ENCODE data around the gene BRINP1. TPM values are rescaled to one million over a fixed set of nuclear protein-coding genes. Genes with fewer than 3 reads are reported as not detected.

Gene BRINP1, protein sequence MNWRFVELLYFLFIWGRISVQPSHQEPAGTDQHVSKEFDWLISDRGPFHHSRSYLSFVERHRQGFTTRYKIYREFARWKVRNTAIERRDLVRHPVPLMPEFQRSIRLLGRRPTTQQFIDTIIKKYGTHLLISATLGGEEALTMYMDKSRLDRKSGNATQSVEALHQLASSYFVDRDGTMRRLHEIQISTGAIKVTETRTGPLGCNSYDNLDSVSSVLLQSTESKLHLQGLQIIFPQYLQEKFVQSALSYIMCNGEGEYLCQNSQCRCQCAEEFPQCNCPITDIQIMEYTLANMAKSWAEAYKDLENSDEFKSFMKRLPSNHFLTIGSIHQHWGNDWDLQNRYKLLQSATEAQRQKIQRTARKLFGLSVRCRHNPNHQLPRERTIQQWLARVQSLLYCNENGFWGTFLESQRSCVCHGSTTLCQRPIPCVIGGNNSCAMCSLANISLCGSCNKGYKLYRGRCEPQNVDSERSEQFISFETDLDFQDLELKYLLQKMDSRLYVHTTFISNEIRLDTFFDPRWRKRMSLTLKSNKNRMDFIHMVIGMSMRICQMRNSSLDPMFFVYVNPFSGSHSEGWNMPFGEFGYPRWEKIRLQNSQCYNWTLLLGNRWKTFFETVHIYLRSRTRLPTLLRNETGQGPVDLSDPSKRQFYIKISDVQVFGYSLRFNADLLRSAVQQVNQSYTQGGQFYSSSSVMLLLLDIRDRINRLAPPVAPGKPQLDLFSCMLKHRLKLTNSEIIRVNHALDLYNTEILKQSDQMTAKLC
- 8.6 and 11.4 TPM in 2 replicates for total RNA-seq (ENCODE audit: low replicate concordance)
- long read RNA-seq, transcript BRINP1-201 (8 exons, 3,202 nt) = major isoform, 41 of 52 reads
- long read RNA-seq, partial matches to known transcripts = 6 of 52 reads
- long read RNA-seq, other reads (novel, unspliced or antisense) = 5 of 52 reads

DNA sequence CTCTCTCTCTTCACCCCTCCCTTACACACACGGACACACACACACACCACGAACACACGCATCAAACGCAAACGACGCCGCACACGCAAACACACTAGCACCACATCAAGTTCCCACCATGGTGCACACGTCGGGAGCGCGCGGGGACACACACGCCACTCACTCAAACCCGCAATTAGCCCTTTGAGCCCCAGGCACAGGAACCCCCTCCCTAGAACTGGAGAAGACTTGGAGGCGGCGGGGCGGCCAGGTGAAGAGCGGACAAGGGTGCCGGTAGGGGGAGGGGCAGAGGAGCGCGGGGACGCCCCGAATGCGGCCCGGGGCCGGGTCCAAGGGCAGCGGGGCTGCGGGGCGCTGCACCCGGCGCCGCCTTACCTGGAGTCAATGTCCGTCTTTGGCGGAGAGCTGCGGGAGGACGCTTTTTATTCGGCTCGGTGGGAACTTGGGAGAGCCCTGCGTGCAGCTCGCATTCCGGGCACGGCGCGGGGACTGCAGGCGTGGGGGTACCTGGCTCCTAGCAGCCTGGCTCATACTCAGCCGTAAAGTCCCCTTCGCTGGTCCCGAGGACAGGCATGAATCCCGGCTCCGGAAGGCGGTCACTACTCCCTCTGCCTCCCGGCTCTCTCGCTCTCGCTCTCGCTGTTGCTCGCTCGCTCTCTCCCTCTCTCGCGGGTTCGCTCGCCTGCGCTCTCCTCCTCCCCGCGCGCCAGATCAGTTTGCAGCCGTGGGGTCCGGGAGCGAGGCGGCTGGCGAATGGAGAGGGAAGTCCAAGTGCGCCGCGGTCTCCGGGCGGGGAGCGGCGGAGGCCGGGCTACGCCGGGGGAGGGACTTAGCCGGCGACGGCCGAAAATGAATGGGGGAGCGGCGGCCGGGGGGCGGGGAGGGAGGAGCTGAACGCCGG lies at the start of gene BRINP1:
Gene BRINP1 (minus strand): TSS at position 755 of the 901 bp plus-strand sequence. CDS start 56,080 bp downstream, outside the sequence.
- H3K36me3 Mint-ChIP-seq = no peaks in the 10 kb centered on the region
- H3K4me1 Mint-ChIP-seq (ENCODE audit: unreplicated experiment) = peaks cover 21% of the 10 kb centered on the region
- peak; percentile 82 for DNase-seq (ENCODE audit: extremely low spot score, unreplicated experiment)
- TF ChIP-seq CTCF (conservative IDR thresholded peaks at IDR 0.05) = no peak
- peak within 1 kb of the TSS; percentile 98 for H3K4me3 Mint-ChIP-seq
- no peaks in the 10 kb centered on the region for H3K9me3 Mint-ChIP-seq
- H3K27ac Mint-ChIP-seq = no peak within 1 kb of the TSS
- peaks cover 65% of the 10 kb centered on the region for H3K27me3 Mint-ChIP-seq

GRCh38 chr9:119418721-119419120 lies 49.5 kb upstream of the BRINP1 start:
- no peak for TF ChIP-seq CTCF (conservative IDR thresholded peaks at IDR 0.05)
- Mint-ChIP-seq H3K27me3 (peaks cover 10% of the 10 kb centered on the region), H3K9me3 (no peaks in the 10 kb centered on the region), H3K36me3 (no peaks in the 10 kb centered on the region), H3K4me1 (ENCODE audit: unreplicated experiment) (no peaks in the 10 kb centered on the region), H3K4me3 (no peak overlapping the region), H3K27ac (no peak overlapping the region)
- DNase-seq (ENCODE audit: extremely low spot score, unreplicated experiment) = no peak

DNA sequence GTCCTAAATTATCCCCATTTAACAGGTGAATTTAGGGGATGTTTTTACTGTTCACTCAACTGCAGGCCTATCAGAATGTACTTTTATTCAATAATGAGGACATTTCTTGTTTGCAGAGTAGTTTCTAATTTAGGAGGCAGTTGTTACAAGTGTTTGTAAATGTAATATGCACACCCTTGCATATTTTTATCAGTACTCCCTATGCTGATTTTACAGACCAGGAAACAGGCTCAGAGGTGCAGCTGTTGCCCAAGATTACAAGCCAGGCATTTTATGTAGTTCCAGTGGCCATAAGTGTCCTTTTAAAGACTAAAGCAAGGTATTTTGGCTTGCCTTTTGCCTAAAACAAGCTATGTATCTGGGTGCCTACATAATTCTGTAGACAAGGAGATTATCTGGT lies 47.6 kb upstream of the BRINP1 start:
- no peaks in the 10 kb centered on the region for H3K4me1 Mint-ChIP-seq (ENCODE audit: unreplicated experiment)
- H3K4me3 Mint-ChIP-seq = no peak overlapping the region
- H3K36me3 Mint-ChIP-seq = no peaks in the 10 kb centered on the region
- H3K27ac Mint-ChIP-seq = no peak overlapping the region
- H3K27me3 Mint-ChIP-seq = peaks cover 7% of the 10 kb centered on the region
- H3K9me3 Mint-ChIP-seq = no peaks in the 10 kb centered on the region
- no peak for DNase-seq (ENCODE audit: extremely low spot score, unreplicated experiment)
- TF ChIP-seq CTCF (conservative IDR thresholded peaks at IDR 0.05) = no peak

DNA sequence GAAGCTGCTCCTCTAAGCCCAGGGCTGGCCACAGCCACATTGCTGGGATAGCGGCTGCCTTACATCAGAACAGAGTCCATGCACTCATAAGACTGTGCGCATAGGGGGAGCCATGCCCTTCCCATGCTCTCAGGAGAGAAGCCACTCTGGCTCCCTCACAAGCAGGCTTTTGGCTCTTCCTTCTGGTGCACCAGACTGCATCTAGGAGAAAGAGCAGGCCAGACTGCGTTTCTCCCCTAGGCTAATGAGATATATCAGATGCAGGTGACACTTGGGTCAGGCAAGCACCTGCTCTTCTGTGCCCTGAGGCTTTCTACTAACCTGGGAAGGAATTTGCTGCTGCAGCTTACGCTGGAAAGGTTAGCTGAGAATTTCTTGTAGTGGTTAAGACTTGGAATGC lies 43.2 kb upstream of the BRINP1 start:
- H3K27ac Mint-ChIP-seq = no peak overlapping the region

More for the DNA sequence above, 43.2 kb upstream of the BRINP1 start:
- DNase-seq (ENCODE audit: extremely low spot score, unreplicated experiment) = no peak
- no peaks in the 10 kb centered on the region for H3K4me1 Mint-ChIP-seq (ENCODE audit: unreplicated experiment)
- H3K4me3 Mint-ChIP-seq = no peak overlapping the region
- H3K27me3 Mint-ChIP-seq = peaks cover 5% of the 10 kb centered on the region
- H3K36me3 Mint-ChIP-seq = no peaks in the 10 kb centered on the region
- H3K9me3 Mint-ChIP-seq = no peaks in the 10 kb centered on the region
- no peak for TF ChIP-seq CTCF (conservative IDR thresholded peaks at IDR 0.05)

Measured in type B pancreatic cell (in vitro differentiated cells).